HG03457 (cell line): ENCODE results near the gene MS4A10.
A peak's percentile ranks its signal among the peaks of the same experiment; 100 is the strongest.
"Not testable (repeated sequence)": the region's sequence is repeated elsewhere in the genome, so short reads cannot be mapped to it uniquely, and the experiment has no call there.

ENCODE experiments used
- ATAC-seq: cut with Tn5 transposase; IDR thresholded peaks from one replicate; pipeline ENCODE4 v1.9.1; 2021; ENCODE audit warnings: moderate number of reproducible peaks; ENCODE audit not compliant: unreplicated experiment

Gene MS4A10

GRCh38 chr11:60821827-60822599 is 36.9 kb downstream of the MS4A10 start:
- ATAC-seq, result no peak

GRCh38 chr11:60823745-60824306 is 38.7 kb downstream of the MS4A10 start:
- not testable (repeated sequence) for ATAC-seq

DNA sequence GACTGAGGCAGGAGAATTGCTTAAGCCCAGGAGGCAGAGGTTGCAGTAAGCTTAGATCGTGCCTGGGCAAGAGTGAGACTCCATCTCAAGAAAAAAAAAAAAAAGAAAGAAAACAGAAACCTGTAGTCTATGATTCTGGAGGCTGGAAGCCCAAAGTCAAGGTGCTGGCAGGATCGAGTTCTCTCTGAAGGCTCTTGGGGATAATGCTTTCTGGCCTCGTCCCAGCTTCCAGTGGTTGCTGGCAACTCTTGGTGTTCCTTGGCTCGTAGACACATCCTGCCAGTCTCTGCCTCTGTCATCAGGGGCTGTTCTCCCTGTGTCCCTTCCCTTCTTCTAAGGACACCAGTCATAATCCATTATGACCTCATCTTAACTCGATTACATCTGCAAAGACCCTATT is 40.0 kb downstream of the MS4A10 start:
- ATAC-seq, result no peak

DNA sequence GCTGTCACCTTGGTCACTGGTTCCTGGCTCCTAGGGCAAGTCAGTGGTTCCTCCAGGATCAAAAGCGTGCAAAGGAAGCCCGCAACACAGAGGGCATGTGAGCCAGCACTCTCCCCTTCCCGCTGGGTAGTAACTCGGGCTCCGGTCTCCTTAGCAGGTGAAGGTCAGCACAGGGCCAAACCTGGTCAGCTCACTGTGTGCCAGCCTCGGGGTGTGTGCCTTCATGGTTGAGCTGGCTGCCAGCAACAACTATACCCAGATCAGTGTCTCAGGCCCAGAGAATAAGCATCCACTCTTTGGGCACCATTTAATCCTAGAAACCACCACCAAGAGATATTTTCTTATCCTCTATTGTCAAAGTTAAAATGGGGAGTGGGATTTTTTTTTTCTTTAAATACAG is 40.7 kb downstream of the MS4A10 start:
- no peak for ATAC-seq

DNA sequence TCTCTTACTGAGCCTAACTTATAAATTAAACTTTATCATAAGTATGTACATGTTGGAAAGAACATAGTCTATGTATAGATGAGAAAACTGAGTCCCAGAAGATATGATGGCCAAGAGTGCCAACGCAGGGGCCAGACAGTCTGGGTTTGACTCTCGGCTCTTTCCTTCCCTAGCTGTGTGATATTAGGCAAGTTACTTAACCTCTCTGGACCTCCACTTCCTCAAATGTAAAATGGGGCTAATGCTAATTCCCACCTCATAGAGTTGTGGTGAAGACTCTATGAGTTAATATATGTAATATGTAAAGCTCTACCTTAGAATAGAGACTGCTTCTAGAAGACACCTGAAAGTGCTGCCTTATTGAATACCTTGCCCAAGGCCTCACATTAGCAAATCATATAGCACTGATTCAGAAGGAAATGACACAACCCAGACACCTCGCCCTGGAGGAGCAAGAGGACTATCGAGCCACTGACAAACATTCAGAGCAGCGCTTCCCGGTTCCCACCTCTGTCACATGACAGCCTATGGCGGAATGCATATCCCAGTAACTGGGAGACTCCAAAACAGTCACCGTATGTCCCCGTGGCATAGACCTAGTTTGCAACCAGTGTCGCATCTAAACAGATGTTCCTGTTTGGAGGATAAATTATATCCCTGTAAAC is 45.5 kb downstream of the MS4A10 start:
- no peak for ATAC-seq

DNA sequence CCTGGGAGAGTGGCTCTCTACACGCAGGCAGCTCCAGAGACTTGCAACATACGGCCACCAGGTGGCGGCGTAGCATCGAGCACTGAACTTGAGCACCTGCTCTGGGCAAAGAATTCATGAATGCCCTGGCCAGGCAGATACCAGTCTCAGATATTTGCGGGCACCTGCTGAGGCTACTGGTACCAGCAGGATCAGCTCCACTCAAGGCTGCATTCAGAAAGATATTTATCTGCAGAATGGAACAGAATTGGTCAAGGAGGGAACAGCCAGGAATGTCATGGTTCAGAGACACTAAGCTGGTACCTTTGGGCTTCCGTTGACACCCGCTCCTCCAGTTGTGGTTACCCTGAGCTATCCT is 46.0 kb downstream of the MS4A10 start:
- no peak for ATAC-seq

GRCh38 chr11:60831501-60832079 is 46.5 kb downstream of the MS4A10 start:
- ATAC-seq, result no peak

DNA sequence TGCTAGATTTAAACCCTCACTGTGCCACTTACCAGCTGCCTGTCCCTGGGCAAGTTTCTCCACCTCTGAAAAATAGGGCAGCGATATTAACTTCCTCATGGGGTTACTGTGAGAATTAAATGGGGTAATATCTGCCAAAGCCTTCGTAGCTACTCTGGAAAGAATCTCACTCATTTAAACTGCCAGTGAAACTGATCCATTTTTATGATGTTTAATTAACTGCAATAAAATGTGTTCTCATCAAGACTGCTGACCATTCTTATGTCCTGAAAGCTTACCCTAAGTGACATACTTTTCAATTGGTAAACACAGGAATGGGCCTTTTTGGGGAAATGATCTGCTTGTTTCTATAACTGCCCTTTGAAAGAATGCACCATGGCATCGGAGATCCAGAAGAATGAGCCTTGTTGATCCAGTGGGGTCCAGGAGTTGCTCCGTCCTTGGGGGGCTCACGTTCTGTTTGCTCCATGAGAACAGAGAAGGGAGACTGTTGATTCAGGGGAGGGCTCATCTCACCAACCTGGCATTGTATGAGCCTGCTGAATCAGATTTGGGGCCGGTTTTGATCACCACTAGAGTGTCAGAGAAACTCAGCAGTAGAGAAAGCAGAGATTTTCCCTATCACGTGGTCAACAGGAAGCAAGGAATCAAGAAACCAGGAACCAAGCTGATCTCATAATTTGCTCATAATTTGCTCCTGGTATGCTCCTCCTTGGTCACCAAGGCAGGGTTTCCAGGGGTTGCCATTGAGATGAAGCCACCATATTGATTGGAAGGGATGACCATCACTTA is 49.8 kb downstream of the MS4A10 start:
- no peak for ATAC-seq

GRCh38 chr11:60835534-60835846 is 50.4 kb downstream of the MS4A10 start:
- no peak for ATAC-seq

GRCh38 chr11:60836866-60837515 is 51.9 kb downstream of the MS4A10 start:
- no peak for ATAC-seq

- ATAC-seq, result no peak
Observed at GRCh38 chr11:60838132-60838531, 53.0 kb downstream of the MS4A10 start.

GRCh38 chr11:60840470-60841430 is 55.6 kb downstream of the MS4A10 start:
- no peak for ATAC-seq

GRCh38 chr11:60841797-60842667 is 56.9 kb downstream of the MS4A10 start, which contains the start of gene CCDC86:
Gene CCDC86, plus strand, starts transcription at chr11:60842113. Its CDS starts 12 bp downstream, at chr11:60842125.
- ATAC-seq, result peak; percentile 52

DNA sequence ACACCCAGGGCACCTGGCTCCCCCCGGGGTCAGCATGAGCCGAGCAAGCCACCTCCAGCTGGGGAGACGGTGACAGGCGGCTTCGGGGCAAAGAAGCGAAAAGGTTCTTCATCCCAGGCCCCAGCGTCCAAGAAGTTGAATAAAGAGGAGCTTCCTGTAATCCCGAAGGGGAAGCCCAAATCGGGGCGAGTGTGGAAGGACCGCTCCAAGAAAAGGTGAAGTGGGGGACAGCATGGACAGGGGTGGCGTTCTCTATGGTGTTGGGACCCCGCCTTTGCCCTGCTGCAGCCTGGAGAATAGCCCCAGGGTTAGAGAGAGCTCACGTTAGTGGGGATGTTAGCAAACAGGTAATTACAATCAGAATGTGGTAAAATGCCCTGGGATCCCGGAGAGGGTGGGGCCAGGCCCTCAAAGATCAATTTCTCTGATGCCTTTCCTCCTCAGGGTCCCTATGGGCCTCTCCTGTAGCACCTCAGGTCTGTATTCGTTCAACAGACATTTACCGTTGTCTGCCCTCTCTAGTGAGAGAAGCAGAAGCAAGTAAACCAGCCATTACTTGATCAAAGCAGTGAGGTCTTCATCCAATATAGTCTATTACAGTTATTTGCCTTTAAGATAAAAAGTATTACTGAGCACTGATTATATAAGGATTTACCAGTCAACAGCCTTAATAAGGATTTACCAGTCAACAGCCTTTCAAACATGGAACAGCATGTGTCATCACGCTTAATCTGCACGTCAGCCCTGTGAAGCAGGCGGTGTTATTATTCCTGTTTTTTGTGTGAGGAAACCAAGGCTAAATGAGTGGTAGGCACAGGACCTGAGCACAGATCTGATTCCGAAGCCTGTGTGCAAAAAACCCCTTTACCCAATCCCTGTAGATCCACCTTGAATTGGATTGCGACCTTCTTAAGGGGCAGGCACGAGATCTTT is 57.8 kb downstream of the MS4A10 start:
- no peak for ATAC-seq

DNA sequence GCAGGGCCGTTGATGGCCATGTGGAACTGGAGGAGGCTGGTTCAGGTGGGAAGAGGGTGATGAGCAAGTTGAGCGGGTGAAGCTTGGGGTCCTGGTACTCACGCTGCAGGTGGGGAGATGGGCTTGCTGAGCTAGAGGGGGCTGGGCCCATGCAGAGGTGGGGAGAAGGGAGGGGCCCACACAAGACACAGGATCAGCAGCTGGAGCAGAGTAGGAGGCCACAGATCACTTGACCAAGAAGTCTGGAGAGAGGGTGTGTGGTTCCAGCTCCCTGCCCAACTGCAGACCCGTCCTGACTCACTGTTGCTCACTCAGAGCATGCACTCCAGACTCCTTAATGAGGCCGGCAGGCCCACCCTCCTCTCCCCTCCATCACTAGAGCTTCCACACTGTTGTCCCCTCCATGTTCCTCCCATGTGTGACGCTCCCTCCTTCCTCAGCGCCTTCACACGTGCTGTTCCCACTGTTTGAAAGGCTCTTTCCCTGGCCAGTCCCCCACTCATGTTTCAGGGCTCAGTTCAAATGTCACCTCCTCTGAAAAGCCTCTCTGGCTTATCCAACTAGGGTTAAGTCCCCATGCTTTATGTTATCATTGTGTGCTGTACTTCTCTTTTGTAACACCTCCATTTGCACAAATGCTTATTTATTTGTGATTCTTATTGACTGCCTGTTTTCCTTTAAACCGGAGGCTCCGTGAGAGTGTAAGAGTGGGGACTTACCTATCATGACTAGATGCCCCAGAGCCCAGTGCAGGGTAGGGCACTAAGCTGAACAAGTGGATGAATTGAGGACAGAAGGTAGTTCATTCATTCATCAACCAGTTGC is 59.1 kb downstream of the MS4A10 start:
- no peak for ATAC-seq

GRCh38 chr11:60844870-60845221 is 59.7 kb downstream of the MS4A10 start:
- ATAC-seq, result no peak

DNA sequence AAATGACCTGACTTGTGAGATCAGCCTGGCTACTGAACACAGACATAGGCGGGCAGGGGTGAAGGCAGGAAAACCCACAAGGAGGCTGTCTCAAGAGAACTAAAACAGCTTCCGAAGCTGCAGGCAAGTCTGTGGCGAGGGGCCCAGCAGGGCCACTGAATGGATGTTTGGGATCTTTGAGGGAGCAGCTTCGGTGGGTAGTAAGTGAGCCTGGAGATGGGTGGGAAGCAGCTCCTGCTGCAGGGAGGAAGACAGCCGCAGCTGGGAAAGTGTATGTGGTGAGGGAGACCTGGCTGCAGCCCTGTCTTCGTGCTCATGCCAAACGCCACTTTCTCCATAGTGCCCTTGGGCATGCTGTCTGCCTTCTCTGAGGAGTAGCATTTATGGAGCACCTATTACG is 60.2 kb downstream of the MS4A10 start:
- no peak for ATAC-seq
